HepG2 (cell line): ENCODE measurements around the gene CCDC30.

Experiments
- ATF3 ChIP-seq: sonication (generic); formaldehyde crosslinking; IDR thresholded peaks from 2 replicates; pipeline ENCODE4 v1.4.0; 2020; ENCODE audit warnings: missing genetic modification reagents
- CTCF ChIP-seq: sonication (generic); formaldehyde crosslinking; IDR thresholded peaks from 2 replicates; pipeline ENCODE4 v1.5.0; 2020; ENCODE audit warnings: mild to moderate bottlenecking, missing genetic modification reagents, moderate library complexity
- ESRRA ChIP-seq: sonication (generic); formaldehyde crosslinking; IDR thresholded peaks from 2 replicates; pipeline ENCODE4 v1.5.1; 2020; ENCODE audit warnings: mild to moderate bottlenecking, low read depth, missing genetic modification reagents
- GZF1 ChIP-seq: sonication (generic); formaldehyde crosslinking; IDR thresholded peaks from 2 replicates; pipeline ENCODE4 v1.5.1; 2020; ENCODE audit warnings: mild to moderate bottlenecking, missing genetic modification reagents
- KLF6 ChIP-seq: IDR thresholded peaks from 2 replicates; pipeline ENCODE4 v1.8.0; 2016; ENCODE audit warnings: missing biosample characterization, missing genetic modification reagents
- MATR3 ChIP-seq: sonication (generic); formaldehyde crosslinking; IDR thresholded peaks from 2 replicates; pipeline ENCODE4 v1.4.0; 2020; ENCODE audit warnings: missing genetic modification reagents
- MLLT10 ChIP-seq: sonication (generic); formaldehyde crosslinking; IDR thresholded peaks from 2 replicates; pipeline ENCODE4 v1.4.0; 2020; ENCODE audit warnings: missing genetic modification reagents
- NCOA1 ChIP-seq: sonication (generic); formaldehyde crosslinking; IDR thresholded peaks from 2 replicates; pipeline ENCODE4 v1.9.0; 2021; ENCODE audit warnings: missing genetic modification reagents
- ZBTB33 ChIP-seq: sonication (generic); formaldehyde crosslinking; IDR thresholded peaks from 2 replicates; pipeline ENCODE4 v1.4.0; 2020; ENCODE audit warnings: missing genetic modification reagents
- ZNF274 ChIP-seq: sonication (generic); formaldehyde crosslinking; IDR thresholded peaks from 2 replicates; pipeline ENCODE4 v1.5.1; 2020; ENCODE audit warnings: mild to moderate bottlenecking, missing genetic modification reagents
- ZNF574 ChIP-seq: sonication (generic); formaldehyde crosslinking; IDR thresholded peaks from 2 replicates; pipeline ENCODE4 v1.4.0; 2020; ENCODE audit warnings: missing genetic modification reagents

- TF ChIP-seq ZNF274 (no peak), ZNF574 (no peak), ATF3 (no peak), ESRRA (CRISPR knock-in tag) (no peak), GZF1 (CRISPR knock-in tag) (no peak), ZBTB33 (CRISPR knock-in tag) (no peak), CTCF (CRISPR knock-in tag) (no peak), KLF6 (no peak), MLLT10 (no peak), MATR3 (CRISPR knock-in tag) (no peak), NCOA1 (CRISPR knock-in tag) (no peak)
Measured at GRCh38 chr1:42587753-42588152, 124.7 kb downstream of the CCDC30 start.
